KMS-11 (cell line): Measurements from ENCODE around the gene PCDHGB6.
A peak's percentile ranks its signal among the peaks of the same experiment; 100 is the strongest.

ENCODE experiments used
- H2AFZ ChIP-seq: fragments of 200-600 bp; sonication (generic); 2 replicates; pipeline ENCODE4 v1.6.1; 2016; ENCODE audit warnings: antibody characterized with exemption, mixed run types, low read depth
- H3K27ac ChIP-seq: fragments of 200-600 bp; sonication (generic); 2 replicates; pipeline ENCODE4 v1.6.1; 2016; ENCODE audit warnings: mild to moderate bottlenecking, mixed run types
- H3K27me3 ChIP-seq: fragments of 200-600 bp; sonication (generic); 2 replicates; pipeline ENCODE4 v1.6.1; 2017; ENCODE audit warnings: mild to moderate bottlenecking, low read depth, mixed run types, moderate library complexity; ENCODE audit not compliant: insufficient read depth
- H3K36me3 ChIP-seq: fragments of 200-600 bp; sonication (generic); 2 replicates; pipeline ENCODE4 v1.6.1; 2017; ENCODE audit warnings: mild to moderate bottlenecking, mixed run types; ENCODE audit not compliant: insufficient read depth
- H3K4me1 ChIP-seq: fragments of 200-600 bp; sonication (generic); 2 replicates; pipeline ENCODE4 v1.6.1; 2016; ENCODE audit warnings: mild to moderate bottlenecking, low read depth, mixed run types; ENCODE audit not compliant: poor library complexity, severe bottlenecking
- H3K4me2 ChIP-seq: fragments of 200-600 bp; sonication (generic); 2 replicates; pipeline ENCODE4 v1.7.0; 2016; ENCODE audit warnings: mild to moderate bottlenecking, mixed run types
- H3K4me3 ChIP-seq: fragments of 200-600 bp; sonication (generic); IDR thresholded peaks from 2 replicates; pipeline ENCODE4 v1.6.1; 2017; ENCODE audit warnings: low read depth, low read length, mixed read lengths; ENCODE audit not compliant: insufficient read depth
- H3K79me2 ChIP-seq: fragments of 200-600 bp; sonication (generic); 2 replicates; pipeline ENCODE4 v1.6.1; 2016; ENCODE audit warnings: low read depth, mixed run types; ENCODE audit not compliant: insufficient read depth
- H3K9ac ChIP-seq: fragments of 200-600 bp; sonication (generic); 2 replicates; pipeline ENCODE4 v1.6.1; 2016; ENCODE audit warnings: mild to moderate bottlenecking, mixed run types
- H4K20me1 ChIP-seq: fragments of 200-600 bp; sonication (generic); 2 replicates; pipeline ENCODE4 v1.6.1; 2016; ENCODE audit warnings: mild to moderate bottlenecking, mixed run types; ENCODE audit not compliant: insufficient read depth
- CTCF ChIP-seq: fragments of 200-600 bp; sonication (generic); conservative IDR thresholded peaks from 2 replicates; pipeline ENCODE4 v1.6.1; 2017; ENCODE audit warnings: low read depth, mild to moderate bottlenecking, antibody characterized with exemption, low read length, moderate library complexity, mixed read lengths

Gene PCDHGB6

GRCh38 chr5:141420855-141421488 lies 13.2 kb downstream of the PCDHGB6 start, which contains the start of gene PCDHGA11:
Gene PCDHGA11, plus strand, starts transcription at chr5:141421051. Its CDS starts 177 bp downstream, at chr5:141421228.
- peak; percentile 62 for TF ChIP-seq CTCF
- no peaks in the 10 kb centered on the region for H3K27me3 ChIP-seq
- H4K20me1 ChIP-seq: no peaks in the 10 kb centered on the region
- H3K79me2 ChIP-seq: no peaks in the 10 kb centered on the region
- no peak within 1 kb of the TSS for H3K9ac ChIP-seq
- no peaks in the 10 kb centered on the region for H3K4me1 ChIP-seq
- H2AFZ ChIP-seq: peak within 1 kb of the TSS; percentile 67; the same call in 1 of the 2 replicates
- H3K4me2 ChIP-seq: no peak within 1 kb of the TSS; the same call in 1 of the 2 replicates
- no peak within 1 kb of the TSS for H3K4me3 ChIP-seq
- H3K27ac ChIP-seq: no peak within 1 kb of the TSS
- no peaks in the 10 kb centered on the region for H3K36me3 ChIP-seq

- H3K4me2 ChIP-seq: no peak overlapping the region; the same call in 1 of the 2 replicates
- no peak overlapping the region for H3K9ac ChIP-seq
- peak overlapping the region; percentile 67; the same call in 1 of the 2 replicates for H2AFZ ChIP-seq
- no peaks in the 10 kb centered on the region for H3K36me3 ChIP-seq
- no peak overlapping the region for H3K27ac ChIP-seq
- H3K4me3 ChIP-seq: no peak overlapping the region
- no peaks in the 10 kb centered on the region for H3K4me1 ChIP-seq
- no peaks in the 10 kb centered on the region for H3K27me3 ChIP-seq
- no peaks in the 10 kb centered on the region for H4K20me1 ChIP-seq
- TF ChIP-seq CTCF: no peak
- no peaks in the 10 kb centered on the region for H3K79me2 ChIP-seq
Measured at GRCh38 chr5:141421489-141421855, 13.7 kb downstream of the PCDHGB6 start.

GRCh38 chr5:141422742-141423291 lies 15.0 kb downstream of the PCDHGB6 start:
- no peaks in the 10 kb centered on the region for H3K27me3 ChIP-seq
- no peak overlapping the region for H3K27ac ChIP-seq
- no peak overlapping the region for H3K4me3 ChIP-seq
- H3K9ac ChIP-seq: no peak overlapping the region
- H3K36me3 ChIP-seq: no peaks in the 10 kb centered on the region
- H3K4me1 ChIP-seq: no peaks in the 10 kb centered on the region
- no peak overlapping the region for H2AFZ ChIP-seq
- no peaks in the 10 kb centered on the region for H4K20me1 ChIP-seq
- no peaks in the 10 kb centered on the region for H3K79me2 ChIP-seq
- no peak overlapping the region for H3K4me2 ChIP-seq
- TF ChIP-seq CTCF: no peak

- Histone ChIP-seq H3K36me3 (no peaks in the 10 kb centered on the region), H3K4me2 (no peak overlapping the region), H3K9ac (no peak overlapping the region), H3K27me3 (no peaks in the 10 kb centered on the region), H3K27ac (no peak overlapping the region), H4K20me1 (no peaks in the 10 kb centered on the region), H3K79me2 (no peaks in the 10 kb centered on the region), H2AFZ (no peak overlapping the region), H3K4me1 (no peaks in the 10 kb centered on the region), H3K4me3 (no peak overlapping the region)
- no peak for TF ChIP-seq CTCF
Measured at GRCh38 chr5:141427783-141428426, 20.1 kb downstream of the PCDHGB6 start.
